K562 (cell line): ENCODE measurements around the gene INCA1. TPM values are rescaled to one million over a fixed set of nuclear protein-coding genes. Genes with fewer than 3 reads are reported as not detected.

Source experiments
- ATAC-seq: fragments of 200-7000 bp; cut with Tn5 transposase; 3 replicates; pipeline ENCODE4 v1.9.1; 2020; ENCODE audit warnings: moderate library complexity
- BruUV-seq: library from RNA; stranded (reverse); fragments of 400-500 nt; replicated peaks from 2 replicates; lab custom pipeline; 2021; lab: Mats Ljungman, UMichigan
- CTCF ChIA-PET: fragments of 300-600 bp; formaldehyde crosslinking; extraction: SDS; loops from one replicate; lab custom pipeline; 2021; ENCODE audit warnings: low intra/inter-chr PET ratio; lab: Yijun Ruan, JAX
- POLR2A ChIA-PET: fragments of 300-600, 350-650 bp; sonication (Branson Sonifier 250); formaldehyde crosslinking; extraction: SDS; loops from one replicate; lab custom pipeline; 2021; ENCODE audit warnings: antibody characterized with exemption, inconsistent platforms; lab: Yijun Ruan, JAX
- DNase-seq, 4 experiments: peaks; one replicate each; pipeline versions ENCODE4 v3.0.0 to v3.0.0-alpha.2; 2011 to 2018; ENCODE audit warnings: low spot score in 3 of 4, mixed read lengths in 3 of 4; ENCODE audit errors: extremely low read depth in 1 of 4
- FAIRE-seq: peaks from 2 replicates; lab custom pipeline; 2011; peaks lifted over from hg19 to GRCh38; lab: Jason Lieb, UNC
- H2AFZ ChIP-seq: 2 replicates; pipeline ENCODE4 v1.6.0; 2011; ENCODE audit warnings: low read depth, low read length, control low read depth, inconsistent platforms
- H3K27ac ChIP-seq: fragments of 200-600 bp; 3 replicates; pipeline ENCODE4 v1.8.0; 2011; ENCODE audit warnings: low read depth, mild to moderate bottlenecking, control low read depth, inconsistent platforms, low read length, moderate library complexity, mixed read lengths; ENCODE audit errors: extremely low read depth
- H3K27me3 ChIP-seq, 2 experiments: fragments of 300-600 bp in 1 of 2; 2 replicates in 1 of 2; 3 replicates in 1 of 2; pipeline versions ENCODE4 v1.6.0 to v1.8.0; 2011; ENCODE audit warnings: inconsistent platforms in 2 of 2, low read length in 2 of 2, mild to moderate bottlenecking in 1 of 2, mixed read lengths in 1 of 2, moderate library complexity in 1 of 2; ENCODE audit not compliant: control insufficient read depth in 2 of 2, insufficient read depth in 2 of 2
- H3K36me3 ChIP-seq: fragments of 300-600 bp; 3 replicates; pipeline ENCODE4 v1.8.0; 2011; ENCODE audit warnings: mild to moderate bottlenecking, low read length, inconsistent platforms; ENCODE audit not compliant: control insufficient read depth, insufficient read depth
- H3K4me1 ChIP-seq, 2 experiments: fragments of 200-600 bp in 1 of 2; replicated peaks in 1 of 2; 2 replicates in 1 of 2; 3 replicates in 1 of 2; pipeline versions ENCODE4 v1.5.1 to v1.8.0; 2011; ENCODE audit warnings: inconsistent platforms in 2 of 2, low read length in 2 of 2, mild to moderate bottlenecking in 1 of 2, mixed read lengths in 1 of 2, moderate library complexity in 1 of 2; ENCODE audit not compliant: control insufficient read depth in 2 of 2, insufficient read depth in 2 of 2
- H3K4me2 ChIP-seq: 2 replicates; pipeline ENCODE4 v1.6.1; 2011; ENCODE audit warnings: low read length, control low read depth, inconsistent platforms, mixed read lengths; ENCODE audit not compliant: insufficient read depth
- H3K4me3 ChIP-seq: fragments of 200-600 bp; sonication (generic), shearing (Covaris generic); 2 replicates; pipeline ENCODE4 v1.5.1; 2016; ENCODE audit warnings: control low read depth, inconsistent platforms
- H3K79me2 ChIP-seq: fragments of 200-600 bp; 3 replicates; pipeline ENCODE4 v1.8.0; 2011; ENCODE audit warnings: low read length, inconsistent platforms; ENCODE audit not compliant: control insufficient read depth, insufficient read depth
- H3K9ac ChIP-seq, 2 experiments: 2 replicates each; pipeline versions ENCODE4 v1.6.0 to v1.6.1; 2011; ENCODE audit warnings: low read depth in 2 of 2, low read length in 2 of 2, control low read depth in 1 of 2, inconsistent platforms in 1 of 2, mild to moderate bottlenecking in 1 of 2, mixed read lengths in 1 of 2; ENCODE audit not compliant: insufficient read depth in 1 of 2
- H3K9me1 ChIP-seq: one replicate; pipeline ENCODE4 v1.6.0; 2011; ENCODE audit warnings: inconsistent platforms, mild to moderate bottlenecking, low read length, moderate library complexity; ENCODE audit not compliant: control insufficient read depth, insufficient read depth
- H3K9me3 ChIP-seq: replicated peaks from 2 replicates; pipeline ENCODE4 v1.5.1; 2011; ENCODE audit warnings: low read depth, low read length, inconsistent platforms; ENCODE audit not compliant: control insufficient read depth, insufficient read depth
- H4K20me1 ChIP-seq: replicated peaks from 2 replicates; pipeline ENCODE4 v1.6.1; 2011; ENCODE audit warnings: low read length, inconsistent platforms, mixed read lengths; ENCODE audit not compliant: control insufficient read depth, insufficient read depth
- BRD9 ChIP-seq: fragments of 450-650 bp; IDR thresholded peaks from 2 replicates; pipeline ENCODE4 v1.6.1; 2018; ENCODE audit warnings: low read depth; ENCODE audit not compliant: partially characterized antibody
- NFYB ChIP-seq: IDR thresholded peaks from 2 replicates; pipeline ENCODE4 v1.6.1; 2011; ENCODE audit warnings: mild to moderate bottlenecking, moderate library complexity; ENCODE audit not compliant: insufficient read length; ENCODE audit errors: extremely low read depth
- POLR2B ChIP-seq: fragments of 450-650 bp; IDR thresholded peaks from 2 replicates; pipeline ENCODE4 v1.6.1; 2018; ENCODE audit warnings: low read depth; ENCODE audit not compliant: partially characterized antibody
- POLR2G ChIP-seq: fragments of 200-400 bp; formaldehyde crosslinking; IDR thresholded peaks from 2 replicates; pipeline ENCODE4 v1.6.1; 2017; ENCODE audit warnings: low read depth, mild to moderate bottlenecking, antibody characterized with exemption, low read length, moderate library complexity
- POLR3G ChIP-seq: IDR thresholded peaks from 2 replicates; pipeline ENCODE4 v1.6.1; 2011; ENCODE audit not compliant: insufficient read length, insufficient replicate concordance; ENCODE audit errors: extremely low read depth
- RBFOX2 ChIP-seq: fragments of 200-400 bp; formaldehyde crosslinking; IDR thresholded peaks from 2 replicates; pipeline ENCODE4 v1.6.1; 2017; ENCODE audit warnings: low read depth, mild to moderate bottlenecking, low read length, moderate library complexity
- SMAD2 ChIP-seq: fragments of 150-350 bp; IDR thresholded peaks from 2 replicates; pipeline ENCODE4 v1.6.1; 2014; ENCODE audit warnings: low read depth, mild to moderate bottlenecking, low read length
- ZFX ChIP-seq: sonication (generic); formaldehyde crosslinking; IDR thresholded peaks from 2 replicates; pipeline ENCODE4 v1.8.0; 2022; ENCODE audit warnings: mild to moderate bottlenecking, missing genetic modification reagents, moderate library complexity
- ZNF212 ChIP-seq: fragments of 450-650 bp; formaldehyde crosslinking; IDR thresholded peaks from 2 replicates; pipeline ENCODE4 v1.4.0; 2020; ENCODE audit warnings: mild to moderate bottlenecking
- WGBS: fragments of 100-300 bp; shearing (Covaris generic); methylation state at CpG from one replicate; pipeline ENCODE4 v1.1.6; 2016; ENCODE audit warnings: low coverage, mixed read lengths; ENCODE audit not compliant: insufficient coverage; ENCODE audit errors: missing lambda C conversion rate; 5-methylcytosine and 5-hydroxymethylcytosine counted together
- in situ Hi-C: fragments of 300-500 bp; cut with MboI; formaldehyde crosslinking; loops from 4 replicates; pipeline ENCODE4 v1.15.0; 2018; ENCODE audit warnings: inconsistent platforms, mixed read lengths
- intact Hi-C: fragments of 100-400 bp; cut with micrococcal nuclease; formaldehyde crosslinking; loops from 2 replicates; pipeline ENCODE4 v1.14.2; 2022
- polyA plus RNA-seq, 8 experiments: library from polyadenylated mRNA; depleted of rRNA in 4 of 8; stranded (reverse) in 5 of 8; unstranded in 3 of 8; fragments of >200 nt; fragmentation: Nextera tagmentation in 2 of 8; fragmentation: Illumina TruSeq in 1 of 8; extraction: Ambion mirVana in 2 of 8; extraction: Trizol in 1 of 8; gene quantifications; 2 replicates each; pipeline versions ENCODE4 v1.2.1 to v1.2.3, GENCODE V29; 2011 to 2014; ENCODE audit warnings: inconsistent platforms in 1 of 8, missing spikeins in 1 of 8
- total RNA-seq, 7 experiments: library from RNA; depleted of rRNA in 6 of 7; stranded (reverse); fragments of >200 nt in 6 of 7; fragmentation: Illumina TruSeq in 2 of 7; extraction: Trizol in 2 of 7; gene quantifications; 2 replicates each; pipeline versions ENCODE4 v1.2.1 to v1.2.3, GENCODE V29; 2011 to 2021; ENCODE audit warnings: low replicate concordance in 1 of 7
- TF ChIP-seq, protein P1 (sequence below): IDR thresholded peaks from 2 replicates; pipeline ENCODE4 v1.6.1; 2016; ENCODE audit warnings: missing genetic modification characterization, missing compliant biosample characterization

INCA1 gene
- total and polyA plus RNA-seq, 9 of the 15 experiments (the other 6 are each of a cell fraction or from before 2014, with no cell fraction given): 0.08 to 0.50 (median 0.13) TPM; not detected in 4

DNA sequence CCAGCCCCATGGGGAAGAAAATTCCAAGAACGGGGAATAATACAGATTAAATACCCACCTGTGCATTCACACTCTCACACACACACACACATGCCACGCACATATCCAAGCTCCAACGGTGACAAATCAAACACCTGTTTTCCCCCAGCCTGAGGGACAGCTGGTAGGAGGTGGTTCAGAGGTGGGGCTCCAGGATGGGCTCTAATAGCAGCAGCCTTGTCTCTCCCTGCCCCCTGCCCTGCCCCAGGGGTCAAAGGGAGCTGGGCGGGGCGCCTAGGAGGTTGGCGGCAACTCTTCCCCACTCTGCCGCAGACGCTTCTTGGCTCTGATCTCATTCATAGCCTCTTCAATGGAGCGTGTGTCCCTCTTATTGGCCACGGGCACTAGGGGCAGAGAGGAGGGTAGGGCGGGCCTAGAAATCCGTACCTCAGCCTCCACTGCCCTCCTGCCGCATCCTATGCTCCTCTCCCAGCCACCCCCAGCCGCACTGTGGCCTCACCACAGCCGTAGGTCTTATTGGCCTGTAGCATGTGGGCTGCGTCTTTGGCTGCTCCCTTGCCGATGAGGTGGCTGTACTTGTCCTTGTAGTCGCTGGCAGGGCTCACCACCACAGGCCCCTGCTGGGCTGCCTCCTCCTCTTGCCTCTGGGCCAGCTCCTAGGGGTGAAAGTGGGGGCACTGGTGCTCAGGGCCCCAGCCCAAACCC lies 37.9 kb downstream of the INCA1 start:
- Histone ChIP-seq H3K27me3 (no peaks in the 10 kb centered on the region), H3K9me3 (no peaks in the 10 kb centered on the region), H3K36me3 (no peaks in the 10 kb centered on the region; the same call in 2 of the 3 replicates), H3K4me1 (peaks cover 7 to 15% of the 10 kb centered on the region in 2 experiments; a peak in 4 of 5 replicates), H3K9ac (peak overlapping the region in 1 of 2 experiments; percentile 41; a peak in 1 of 4 replicates), H3K9me1 (no peaks in the 10 kb centered on the region), H3K4me2 (no peak overlapping the region; the same call in 1 of the 2 replicates), H4K20me1 (no peaks in the 10 kb centered on the region), H2AFZ (no peak overlapping the region), H3K79me2 (no peaks in the 10 kb centered on the region), H3K27ac (no peak overlapping the region), H3K4me3 (no peak overlapping the region)
- no peak for TF ChIP-seq SMAD2
- TF ChIP-seq ZFX (CRISPR knock-in tag): peak; percentile 1; the same call in 1 of the 2 replicates
- TF ChIP-seq RBFOX2: peak; percentile 39; the same call in 1 of the 2 replicates
- no peak for TF ChIP-seq BRD9
- TF ChIP-seq, protein P1, sequence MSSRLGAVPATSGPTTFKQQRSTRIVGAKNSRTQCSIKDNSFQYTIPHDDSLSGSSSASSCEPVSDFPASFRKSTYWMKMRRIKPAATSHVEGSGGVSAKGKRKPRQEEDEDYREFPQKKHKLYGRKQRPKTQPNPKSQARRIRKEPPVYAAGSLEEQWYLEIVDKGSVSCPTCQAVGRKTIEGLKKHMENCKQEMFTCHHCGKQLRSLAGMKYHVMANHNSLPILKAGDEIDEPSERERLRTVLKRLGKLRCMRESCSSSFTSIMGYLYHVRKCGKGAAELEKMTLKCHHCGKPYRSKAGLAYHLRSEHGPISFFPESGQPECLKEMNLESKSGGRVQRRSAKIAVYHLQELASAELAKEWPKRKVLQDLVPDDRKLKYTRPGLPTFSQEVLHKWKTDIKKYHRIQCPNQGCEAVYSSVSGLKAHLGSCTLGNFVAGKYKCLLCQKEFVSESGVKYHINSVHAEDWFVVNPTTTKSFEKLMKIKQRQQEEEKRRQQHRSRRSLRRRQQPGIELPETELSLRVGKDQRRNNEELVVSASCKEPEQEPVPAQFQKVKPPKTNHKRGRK: no peak
- TF ChIP-seq POLR2B: no peak
- TF ChIP-seq ZNF212 (CRISPR knock-in tag): no peak
- TF ChIP-seq POLR2G: peak; percentile 44; the same call in 1 of the 2 replicates
- no peak for TF ChIP-seq POLR3G
- TF ChIP-seq NFYB: no peak
- ATAC-seq (peak; percentile 25; the same call in 2 of the 3 replicates), DNase-seq (no peak), FAIRE-seq (no peak)
- ChIA-PET POLR2A (interaction anchor here (1.2 kb wide), 1 partner anchor 8 kb away, joined by 7 read pairs; the partner anchor contains the start of gene ENO3), CTCF (no interaction called here)
- 68% methylated on average over 9 of the region's 18 CpGs for WGBS
- in situ Hi-C loops (no loop called here), intact Hi-C loops (no loop called here)
- TSS peak; percentile 71 for BruUV-seq
